ENCODE results near the gene S100A9.

S100A9 gene

DNA sequence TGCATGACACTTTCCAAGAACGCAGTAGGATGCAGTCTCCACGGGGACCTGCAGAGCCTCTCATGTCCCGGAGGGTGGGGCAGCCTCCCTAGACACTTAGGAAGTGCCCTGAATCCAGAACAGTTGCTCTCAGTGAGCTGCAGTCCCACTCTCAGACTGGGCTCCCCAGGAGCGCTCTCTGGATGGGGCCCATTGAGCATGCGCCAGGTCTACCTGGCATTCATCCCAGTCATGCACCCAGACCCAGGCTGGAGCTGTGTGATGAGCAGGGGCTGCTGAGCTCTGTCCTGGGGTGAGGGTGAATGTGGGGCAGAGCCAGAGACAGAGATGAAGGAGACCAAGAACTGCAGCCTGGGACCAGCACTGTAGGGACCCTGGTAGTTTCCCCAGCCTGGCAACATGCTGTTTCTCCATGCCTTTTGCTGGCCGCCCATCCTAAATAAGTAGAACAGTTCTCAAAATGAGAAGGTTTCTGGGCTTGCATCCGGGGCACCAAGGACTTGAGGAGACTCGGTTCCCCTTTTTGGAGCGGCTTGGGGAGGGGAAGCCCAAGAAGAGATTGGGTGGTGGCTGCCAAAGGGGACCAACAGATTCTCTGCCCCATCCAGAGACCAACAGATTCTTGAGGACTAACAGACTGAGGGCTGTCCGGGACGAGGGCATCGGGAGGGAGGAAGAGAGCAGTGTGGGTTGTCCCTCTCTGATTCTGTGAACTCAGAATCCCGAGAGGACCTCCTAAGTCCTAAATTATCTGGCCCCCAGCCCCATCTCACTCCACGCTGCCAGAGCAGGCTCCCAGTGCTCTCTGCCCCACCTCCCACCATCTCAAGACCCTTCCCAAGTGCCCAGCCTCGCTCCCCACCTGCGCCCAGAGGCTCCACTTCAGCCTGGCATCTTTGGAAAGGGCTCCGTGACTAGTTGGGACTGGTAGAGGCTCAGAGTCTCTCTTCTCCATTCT, 8.0 kb upstream of the S100A9 start:
- H3K4me3 ChIP-seq (ENCODE audit: low read length) = no peak overlapping the region
- TF ChIP-seq ZNF274 (IDR thresholded peaks at IDR 0.05; ENCODE audit: low read depth, low read length) = no peak

GRCh38 chr1:153350321-153350957, 7.2 kb upstream of the S100A9 start:
- H3K4me3 ChIP-seq (ENCODE audit: low read length) = no peak overlapping the region
- no peak for TF ChIP-seq ZNF274 (IDR thresholded peaks at IDR 0.05; ENCODE audit: low read depth, low read length)

GRCh38 chr1:153352523-153352922, 5.1 kb upstream of the S100A9 start:
- no peak overlapping the region for H3K4me3 ChIP-seq (ENCODE audit: low read length)
- no peak for TF ChIP-seq ZNF274 (IDR thresholded peaks at IDR 0.05; ENCODE audit: low read depth, low read length)

DNA sequence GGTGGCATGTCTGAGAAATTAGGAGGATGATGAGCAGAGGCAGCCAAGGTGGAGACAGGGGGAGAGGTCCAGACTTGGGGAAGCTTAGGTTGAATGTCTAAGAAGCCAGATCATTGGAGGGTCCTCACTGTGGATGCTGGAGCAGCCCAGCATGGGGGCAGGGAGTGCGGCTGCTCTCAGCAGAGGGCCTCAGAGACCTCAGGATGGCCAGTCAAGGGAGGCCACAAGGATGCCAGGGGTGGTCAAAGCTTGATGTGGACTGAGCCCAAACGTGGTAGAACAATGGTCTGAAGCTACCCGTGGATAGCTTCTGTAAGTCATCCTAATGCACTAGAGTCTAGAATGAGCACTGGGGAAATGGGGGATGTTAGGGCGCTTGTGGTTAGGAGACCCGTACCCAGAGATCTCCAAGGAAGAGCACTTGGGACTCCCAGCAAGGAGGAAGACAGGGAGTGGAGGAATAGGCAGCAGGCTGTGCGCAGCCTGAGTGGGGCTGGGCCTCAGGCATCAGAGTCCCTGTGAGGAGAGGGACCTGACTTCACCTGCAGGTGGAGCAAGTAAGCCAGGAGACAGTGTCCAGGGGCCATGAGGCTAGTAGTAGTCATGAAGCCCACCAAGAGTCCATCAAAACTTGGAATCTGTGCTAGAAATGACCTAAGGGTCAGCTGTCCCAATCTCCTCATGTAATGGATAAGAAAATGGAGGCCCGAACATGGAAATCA, 4.3 kb upstream of the S100A9 start:
- no peak for TF ChIP-seq ZNF274 (IDR thresholded peaks at IDR 0.05; ENCODE audit: low read depth, low read length)

GRCh38 chr1:153354515-153355193, 3.0 kb upstream of the S100A9 start:
- TF ChIP-seq ZNF274 (IDR thresholded peaks at IDR 0.05; ENCODE audit: low read depth, low read length) = no peak
- no peak overlapping the region for H3K4me3 ChIP-seq (ENCODE audit: low read length)

More for the DNA sequence above, 4.3 kb upstream of the S100A9 start:
- no peak overlapping the region for H3K4me3 ChIP-seq (ENCODE audit: low read length)

GRCh38 chr1:153355445-153356071, 2.1 kb upstream of the S100A9 start:
- H3K4me3 ChIP-seq (ENCODE audit: low read length) = no peak overlapping the region
- no peak for TF ChIP-seq ZNF274 (IDR thresholded peaks at IDR 0.05; ENCODE audit: low read depth, low read length)

GRCh38 chr1:153356392-153357075, 1.1 kb upstream of the S100A9 start:
- no peak overlapping the region for H3K4me3 ChIP-seq (ENCODE audit: low read length)
- no peak for TF ChIP-seq ZNF274 (IDR thresholded peaks at IDR 0.05; ENCODE audit: low read depth, low read length)

DNA sequence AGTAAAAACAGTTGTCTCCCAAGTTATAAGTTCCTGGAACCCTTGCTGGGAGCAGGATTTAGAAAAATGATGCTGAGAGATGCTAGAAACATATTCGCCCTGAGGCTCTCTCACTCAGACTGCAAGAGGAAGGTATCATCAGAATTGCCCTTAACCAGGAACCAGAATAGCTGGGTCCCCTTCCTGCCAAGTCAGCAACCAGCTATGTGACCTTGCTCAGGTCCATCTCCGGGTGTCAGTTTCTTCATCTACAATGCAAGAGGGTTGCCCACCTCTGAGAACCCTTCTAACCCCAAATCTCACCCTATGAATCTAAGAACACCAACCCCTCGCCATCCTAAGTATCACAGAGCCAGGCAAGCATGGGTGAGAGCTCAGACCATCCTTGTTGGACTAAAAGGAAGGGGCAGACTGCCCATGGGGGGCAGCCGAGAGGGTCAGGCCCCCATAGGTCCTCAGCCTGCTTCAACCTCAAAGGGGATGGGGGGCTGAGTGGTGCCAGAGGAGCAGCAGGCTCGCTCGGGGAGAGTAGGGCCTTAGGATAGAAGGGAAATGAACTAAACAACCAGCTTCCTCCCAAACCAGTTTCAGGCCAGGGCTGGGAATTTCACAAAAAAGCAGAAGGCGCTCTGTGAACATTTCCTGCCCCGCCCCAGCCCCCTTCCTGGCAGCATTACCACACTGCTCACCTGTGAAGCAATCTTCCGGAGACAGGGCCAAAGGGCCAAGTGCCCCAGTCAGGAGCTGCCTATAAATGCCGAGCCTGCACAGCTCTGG, 390 bp upstream of the S100A9 start:
- TF ChIP-seq ZNF274 (IDR thresholded peaks at IDR 0.05; ENCODE audit: low read depth, low read length) = no peak
- H3K4me3 ChIP-seq (ENCODE audit: low read length) = no peak overlapping the region

DNA sequence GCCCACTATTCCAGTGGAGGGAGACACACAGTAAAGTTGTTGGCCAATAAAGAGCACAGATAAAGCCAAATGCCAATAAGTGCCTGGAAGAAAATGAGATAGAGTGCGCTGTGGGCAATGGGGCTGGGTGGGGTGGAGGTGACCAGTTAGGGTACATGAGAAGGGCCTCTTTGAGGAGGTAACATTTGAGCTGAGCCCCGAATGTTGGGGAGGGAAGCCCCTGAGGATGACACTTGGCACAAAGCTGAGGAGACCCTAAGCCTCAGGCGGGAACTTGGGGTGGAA, 979 bp downstream of the S100A9 start:
- H3K4me3 ChIP-seq (ENCODE audit: low read length) = no peak overlapping the region
- TF ChIP-seq ZNF274 (IDR thresholded peaks at IDR 0.05; ENCODE audit: low read depth, low read length) = no peak

DNA sequence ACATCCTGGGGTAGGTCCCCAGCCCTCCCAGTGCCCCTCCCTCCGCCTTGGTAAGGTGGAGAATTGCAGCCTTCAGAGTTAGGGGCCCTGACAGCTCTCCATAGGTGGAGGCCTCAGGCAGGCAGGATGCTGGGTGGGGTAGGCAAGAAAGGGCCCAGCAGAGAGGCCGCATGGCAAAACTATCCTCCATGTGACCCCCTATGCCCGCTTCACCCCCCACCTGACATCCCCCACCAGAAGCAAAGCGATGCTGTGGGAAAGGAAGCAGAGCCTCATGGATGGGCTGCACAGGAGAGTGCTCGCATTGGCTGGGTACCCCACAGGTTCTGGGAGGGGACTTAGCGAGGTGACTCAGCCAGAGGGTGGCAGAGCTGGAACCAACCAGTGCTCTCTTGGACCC, 1.6 kb downstream of the S100A9 start:
- no peak for TF ChIP-seq ZNF274 (IDR thresholded peaks at IDR 0.05; ENCODE audit: low read depth, low read length)
- H3K4me3 ChIP-seq (ENCODE audit: low read length) = no peak overlapping the region

GRCh38 chr1:153360190-153360589, 2.5 kb downstream of the S100A9 start:
- H3K4me3 ChIP-seq (ENCODE audit: low read length) = no peak overlapping the region
- no peak for TF ChIP-seq ZNF274 (IDR thresholded peaks at IDR 0.05; ENCODE audit: low read depth, low read length)

- TF ChIP-seq ZNF274 (IDR thresholded peaks at IDR 0.05; ENCODE audit: low read depth, low read length) = no peak
- H3K4me3 ChIP-seq (ENCODE audit: low read length) = no peak overlapping the region
These were observed 3.2 kb downstream of the S100A9 start for GRCh38 chr1:153360592-153361479.

All from GM08714 (cell line).